ENCODE measurements around the gene APMAP.

Gene APMAP, protein sequence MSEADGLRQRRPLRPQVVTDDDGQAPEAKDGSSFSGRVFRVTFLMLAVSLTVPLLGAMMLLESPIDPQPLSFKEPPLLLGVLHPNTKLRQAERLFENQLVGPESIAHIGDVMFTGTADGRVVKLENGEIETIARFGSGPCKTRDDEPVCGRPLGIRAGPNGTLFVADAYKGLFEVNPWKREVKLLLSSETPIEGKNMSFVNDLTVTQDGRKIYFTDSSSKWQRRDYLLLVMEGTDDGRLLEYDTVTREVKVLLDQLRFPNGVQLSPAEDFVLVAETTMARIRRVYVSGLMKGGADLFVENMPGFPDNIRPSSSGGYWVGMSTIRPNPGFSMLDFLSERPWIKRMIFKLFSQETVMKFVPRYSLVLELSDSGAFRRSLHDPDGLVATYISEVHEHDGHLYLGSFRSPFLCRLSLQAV

DNA sequence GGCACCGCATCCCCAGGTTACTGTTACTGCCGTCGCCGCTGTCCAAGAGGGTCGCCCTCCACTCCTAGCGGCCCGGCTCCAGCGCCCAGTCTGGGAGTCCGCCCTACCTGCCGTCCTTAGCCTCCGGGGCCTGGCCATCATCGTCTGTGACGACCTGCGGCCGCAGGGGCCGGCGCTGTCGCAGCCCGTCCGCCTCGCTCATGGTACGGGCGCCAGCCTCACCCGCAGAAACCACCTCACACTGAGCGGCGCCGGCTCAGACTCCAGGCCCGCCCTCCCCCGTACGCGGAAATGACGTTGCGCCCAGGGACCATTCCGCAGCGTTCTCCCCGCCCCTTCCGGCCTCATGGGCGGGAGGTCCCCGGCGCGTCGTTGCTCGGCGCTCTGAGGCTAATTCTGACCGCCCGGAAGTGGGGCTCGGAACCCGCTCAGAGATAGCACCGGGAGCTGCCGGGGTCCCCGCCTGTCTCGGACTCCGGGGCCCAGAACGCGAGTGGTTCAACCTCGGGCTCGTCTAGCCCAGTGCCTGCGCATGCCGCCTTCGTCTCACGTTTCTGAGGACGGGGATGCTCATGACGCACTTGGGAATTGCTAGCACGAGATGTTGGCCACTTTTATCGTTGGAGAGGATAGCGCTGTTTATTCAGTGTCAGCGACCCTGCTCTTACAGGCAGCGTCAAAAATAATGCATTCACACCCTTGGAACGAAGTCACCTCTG lies at the start of gene APMAP:
TSS of gene APMAP (minus strand) at position 265 of the 719 bp plus-strand sequence. CDS start at position 202, 63 bp downstream.
- DNase-seq: peak; percentile 80 to 93 (median 90)

DNA sequence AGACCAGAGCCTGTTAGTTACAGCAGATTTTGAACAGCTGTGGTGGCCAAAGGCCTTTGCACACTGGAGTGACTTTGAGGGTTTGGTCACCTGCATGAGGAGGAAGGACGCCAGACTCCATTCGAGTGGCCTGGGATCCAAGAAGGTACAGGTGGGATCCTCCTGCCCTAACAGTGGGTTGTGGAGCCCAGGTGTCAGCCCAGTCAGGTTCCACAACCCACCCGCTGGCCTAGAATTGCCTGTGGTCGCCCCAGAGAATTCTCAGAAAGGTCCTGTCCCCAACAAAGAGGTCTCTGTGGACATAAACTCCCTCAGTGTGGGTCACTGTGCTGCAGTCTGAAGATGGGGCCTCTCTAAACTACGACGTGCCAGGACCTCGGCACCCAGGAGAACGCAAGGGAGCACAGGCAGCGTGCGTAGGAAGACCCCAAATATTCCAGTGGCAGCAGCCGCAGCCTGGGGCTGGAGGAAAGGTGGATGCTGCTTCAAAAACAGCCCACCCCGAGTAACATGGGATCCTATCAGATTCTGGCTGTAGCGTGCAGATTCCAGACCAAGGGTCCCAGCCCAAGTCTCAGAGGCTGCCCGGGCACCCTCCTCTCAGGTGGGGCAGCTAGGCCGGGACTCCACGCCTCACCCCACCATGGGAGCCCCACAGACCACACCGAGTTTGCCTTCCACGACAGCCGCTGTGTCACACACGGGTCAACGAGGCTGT lies 49.4 kb upstream of the APMAP start:
- DNase-seq: no peak

DNA sequence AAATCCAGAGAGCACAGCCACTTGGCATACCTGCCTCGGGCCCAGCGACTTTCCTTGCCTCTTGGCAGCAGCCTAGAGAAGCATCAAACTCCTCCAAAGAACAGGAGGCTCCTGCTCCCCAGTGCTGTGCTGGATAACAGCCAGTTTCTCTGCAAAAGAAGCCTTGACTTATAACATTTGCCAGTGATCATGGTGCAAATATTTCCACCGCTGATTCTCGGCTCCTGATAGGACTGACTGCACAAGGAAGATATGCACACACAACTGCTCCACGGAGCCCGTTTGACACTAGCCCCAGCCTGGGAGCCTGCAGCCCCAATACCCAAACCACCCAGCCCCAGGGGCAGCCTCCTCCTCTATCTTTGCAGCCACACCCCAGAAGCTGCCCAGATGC lies 47.9 kb upstream of the APMAP start:
- DNase-seq: no peak

DNA sequence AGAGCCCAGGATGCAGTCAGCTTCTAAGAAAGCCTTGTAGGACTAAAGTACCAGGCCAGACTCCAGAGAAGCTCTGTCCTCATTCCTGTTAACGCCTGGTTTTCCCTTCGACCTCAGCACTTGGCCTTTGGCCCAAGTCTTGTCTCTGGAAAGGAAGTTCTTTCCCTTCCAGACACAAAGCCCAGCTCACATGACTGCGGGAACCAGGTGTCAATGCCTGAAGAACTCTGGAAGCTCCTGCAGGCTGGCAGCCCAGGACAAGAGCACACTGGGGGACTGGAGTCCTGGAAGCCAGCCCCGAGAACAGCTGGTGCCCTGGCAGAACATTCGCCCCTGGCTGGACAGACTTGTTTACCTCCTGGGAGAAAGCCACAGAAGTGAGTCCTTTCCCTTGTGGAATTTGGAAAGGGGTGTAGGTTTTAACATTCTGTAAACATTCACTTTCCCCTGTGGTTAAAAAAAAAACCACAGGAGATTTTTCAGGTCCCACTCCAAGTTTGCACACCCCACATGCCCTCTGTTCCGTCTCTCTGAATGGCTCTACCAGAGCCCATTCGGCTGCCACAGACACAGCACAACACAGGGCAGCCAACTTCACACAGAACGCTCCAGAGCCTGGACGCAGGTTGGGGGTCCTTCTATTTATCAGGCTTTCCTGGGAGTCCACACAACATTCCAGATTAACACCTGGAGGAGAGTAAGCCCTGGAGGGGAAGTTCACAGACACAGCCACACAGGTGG lies 47.3 kb upstream of the APMAP start:
- no peak for DNase-seq

DNA sequence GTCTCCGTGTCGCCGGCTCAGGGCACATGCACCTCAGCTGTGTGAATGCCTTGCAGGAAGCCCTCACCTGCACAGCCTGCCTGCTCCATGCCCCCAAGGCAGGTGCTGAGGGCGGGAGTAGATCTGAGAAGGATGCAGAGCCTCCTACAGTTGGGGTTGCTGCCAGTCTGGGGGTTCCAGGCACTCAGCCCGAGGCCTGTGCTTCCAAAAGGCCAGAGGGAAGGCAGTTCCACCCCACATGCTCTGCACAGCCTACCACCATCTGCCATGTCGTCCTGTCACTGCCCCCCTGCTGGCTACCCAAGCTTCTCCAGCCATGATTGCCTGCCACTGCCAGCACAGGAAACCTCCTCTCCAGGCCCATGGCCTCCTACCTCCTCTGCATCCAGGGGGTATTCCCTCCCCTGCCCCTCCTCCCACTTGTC lies 46.1 kb upstream of the APMAP start:
- DNase-seq: no peak

DNA sequence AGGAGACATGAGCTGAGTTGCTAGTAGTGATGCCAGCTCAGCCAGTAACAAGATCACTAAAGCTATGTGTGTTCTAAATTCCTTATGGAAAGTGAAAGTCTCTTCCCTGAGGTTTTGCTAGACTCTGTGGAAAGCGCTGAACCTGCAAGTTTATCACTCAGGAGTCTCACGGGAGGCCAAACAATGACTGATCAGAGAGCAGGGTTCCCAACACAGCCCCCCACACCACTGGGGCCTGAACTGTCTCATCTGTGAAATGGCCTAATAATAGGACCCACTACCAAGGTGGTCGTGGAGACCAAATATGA lies 45.5 kb upstream of the APMAP start:
- DNase-seq: no peak

DNA sequence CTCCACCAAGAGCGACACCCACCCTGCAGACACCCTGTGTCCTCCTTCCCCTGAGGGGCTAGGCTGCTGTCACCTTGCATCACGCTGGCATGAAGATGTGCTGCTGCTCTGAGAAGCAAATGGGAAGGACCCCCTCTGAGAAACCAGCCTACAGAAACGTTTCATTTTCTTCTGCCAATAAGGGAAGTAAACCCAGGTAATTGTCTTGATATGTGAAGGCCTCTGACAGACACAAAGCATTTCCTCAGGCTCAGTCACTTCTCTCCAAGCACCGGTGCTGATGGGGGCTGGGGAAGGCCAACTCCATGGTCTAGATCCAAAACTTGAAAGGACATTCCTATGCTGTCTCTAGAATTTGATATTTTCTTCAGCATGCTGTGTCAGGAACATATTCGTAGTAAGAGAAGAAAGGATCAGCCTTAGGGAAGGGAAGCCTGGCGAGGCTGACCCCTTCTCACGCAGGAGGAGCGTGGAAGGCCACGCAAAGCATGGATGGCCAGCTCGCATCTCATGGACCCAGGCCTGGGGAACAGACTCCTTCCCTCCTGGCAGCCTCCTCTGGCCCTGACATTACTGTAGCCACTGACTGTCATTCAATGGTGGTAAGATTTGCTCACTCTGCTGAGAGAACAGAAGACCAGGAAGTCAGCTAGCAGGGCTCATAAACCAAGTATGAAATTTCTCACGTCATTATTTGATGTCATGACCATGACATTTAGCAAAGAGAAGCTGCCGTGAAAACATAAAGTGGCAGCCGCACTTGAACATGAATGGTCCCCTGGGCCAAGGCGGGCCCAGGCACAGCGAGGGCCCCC lies 44.9 kb upstream of the APMAP start:
- DNase-seq: no peak

DNA sequence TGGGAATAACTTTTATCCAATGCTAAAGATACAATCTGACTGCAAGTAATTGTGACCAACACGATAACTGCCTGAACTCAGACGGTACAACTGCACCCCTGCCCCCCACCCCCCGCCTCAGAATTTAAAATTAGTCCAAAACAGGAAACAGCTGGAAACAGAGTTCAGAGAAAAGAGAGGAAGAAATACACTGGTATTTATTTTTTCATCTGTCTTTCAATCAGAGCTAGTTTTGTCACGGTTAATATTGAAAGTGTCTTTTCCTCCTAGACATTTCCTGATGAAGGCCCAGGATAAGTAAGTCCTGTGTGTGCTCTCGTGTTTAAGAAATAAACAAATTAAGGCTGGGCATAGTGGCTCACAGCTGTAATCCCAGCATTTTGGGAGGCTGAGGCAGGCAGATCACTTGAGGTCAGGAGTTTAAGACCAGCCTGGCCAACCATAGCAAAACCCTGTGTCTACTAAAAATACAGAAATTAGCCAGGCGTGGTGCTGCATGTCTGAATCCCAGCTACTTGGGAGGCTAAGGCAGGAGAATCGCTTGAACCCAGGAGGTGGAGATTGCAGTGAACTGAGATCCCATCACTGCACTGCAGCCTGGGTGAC lies 43.9 kb upstream of the APMAP start:
- DNase-seq: no peak

DNA sequence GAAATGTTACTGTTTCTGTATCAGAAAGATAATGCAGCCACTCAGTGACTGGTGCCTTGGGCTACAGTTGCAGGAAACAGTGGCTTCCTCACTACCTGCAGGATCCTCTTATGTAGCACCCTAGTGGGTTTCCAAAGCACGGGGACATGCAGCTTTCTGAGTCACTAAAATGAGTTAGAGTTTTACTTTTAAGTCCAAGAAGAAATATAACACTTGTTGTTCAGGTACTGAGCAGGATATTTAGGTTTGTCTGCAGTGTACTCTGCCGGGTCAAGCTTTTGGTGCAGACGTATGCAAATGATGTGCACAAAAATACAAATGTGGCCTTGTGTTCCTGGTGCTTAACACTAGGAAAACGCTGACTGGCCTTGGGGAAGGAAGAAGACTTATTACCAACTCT lies 43.4 kb upstream of the APMAP start:
- no peak for DNase-seq

DNA sequence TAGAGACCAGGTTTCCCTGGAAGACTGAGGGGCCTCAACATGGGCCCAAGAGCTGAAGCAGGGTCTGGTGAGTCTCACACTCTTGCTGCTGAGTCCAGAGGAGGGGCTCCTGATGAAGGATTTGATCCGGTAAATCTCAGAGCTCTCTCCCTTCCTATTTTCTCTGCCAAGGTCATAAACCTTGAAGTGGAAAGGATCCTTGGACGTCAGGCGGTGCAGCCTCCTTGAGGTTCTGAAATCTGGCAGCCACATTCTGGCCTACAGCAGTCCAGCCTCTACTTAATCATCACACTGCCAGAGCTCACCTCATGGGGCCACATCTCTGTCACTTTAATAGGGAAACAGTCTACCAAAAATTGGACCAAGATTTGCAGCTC lies 41.4 kb upstream of the APMAP start:
- DNase-seq: no peak

DNA sequence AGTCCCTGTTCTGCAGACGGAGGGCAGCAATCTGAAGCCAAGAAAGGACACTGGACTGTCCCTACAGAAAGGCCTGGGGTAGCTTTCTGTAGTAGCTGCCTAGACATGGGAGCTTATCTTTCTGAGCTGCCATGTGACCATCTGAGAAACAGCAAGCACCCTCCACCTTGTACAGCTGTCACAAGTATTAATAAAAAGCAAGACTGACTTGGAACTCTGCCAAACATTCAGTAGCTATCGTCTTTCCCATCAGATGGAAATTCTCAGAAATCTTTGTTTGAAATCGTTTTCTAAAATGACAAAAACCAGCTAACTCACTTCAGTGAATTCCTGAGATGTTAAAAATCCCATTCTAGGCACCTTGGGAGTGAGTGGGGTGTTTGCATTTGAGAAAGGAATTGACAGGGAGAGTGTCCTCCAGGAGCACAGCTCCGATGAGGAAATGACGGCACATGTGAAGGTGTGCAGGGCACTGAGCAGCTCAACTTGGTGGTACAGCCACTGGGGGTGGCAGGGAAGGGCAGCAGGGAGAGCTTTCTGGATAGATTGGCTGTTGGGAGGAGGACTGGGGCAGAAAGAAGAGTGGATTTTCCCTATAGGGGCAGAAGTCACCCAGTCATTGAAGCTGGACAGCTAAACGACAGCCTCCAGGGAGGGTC lies 40.8 kb upstream of the APMAP start:
- DNase-seq: no peak

DNA sequence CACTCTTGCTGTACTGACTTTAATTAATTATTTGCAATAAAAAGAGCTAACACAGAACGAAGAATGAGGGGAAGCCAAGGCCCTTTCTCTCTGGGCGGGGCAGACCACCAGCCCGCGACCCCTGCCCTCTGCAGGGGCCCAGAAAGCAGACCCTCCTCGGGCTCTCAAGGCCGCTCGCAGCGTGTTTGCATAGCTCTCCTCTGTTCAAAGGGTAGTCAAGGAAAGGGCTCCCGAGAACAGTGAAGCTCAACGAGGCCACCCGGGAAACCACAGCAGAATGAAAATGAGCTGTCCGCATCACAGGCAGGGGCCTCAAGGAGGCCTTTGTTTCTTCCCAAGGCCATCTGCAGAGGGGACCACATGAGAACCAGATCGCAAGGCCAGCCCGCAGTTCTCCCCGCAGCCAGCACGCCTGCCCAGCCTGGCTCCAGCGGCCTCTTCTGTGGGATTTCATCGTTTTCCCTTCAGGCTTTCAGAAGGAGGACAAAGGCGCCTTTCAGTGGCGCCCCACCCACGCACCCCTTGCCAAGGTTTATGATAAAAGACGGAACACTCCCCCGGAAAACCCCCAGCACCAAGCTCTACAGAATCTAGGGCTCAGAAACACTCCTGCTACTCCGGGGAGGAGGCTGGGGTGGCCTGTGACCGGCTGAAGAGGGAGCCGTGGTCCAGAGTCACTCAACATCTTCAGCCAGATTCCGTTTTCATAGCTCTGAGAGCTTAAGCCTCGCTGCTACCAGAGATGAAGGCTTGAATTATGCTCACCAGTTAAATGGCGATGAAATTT lies 40.1 kb upstream of the APMAP start:
- DNase-seq: no peak

DNA sequence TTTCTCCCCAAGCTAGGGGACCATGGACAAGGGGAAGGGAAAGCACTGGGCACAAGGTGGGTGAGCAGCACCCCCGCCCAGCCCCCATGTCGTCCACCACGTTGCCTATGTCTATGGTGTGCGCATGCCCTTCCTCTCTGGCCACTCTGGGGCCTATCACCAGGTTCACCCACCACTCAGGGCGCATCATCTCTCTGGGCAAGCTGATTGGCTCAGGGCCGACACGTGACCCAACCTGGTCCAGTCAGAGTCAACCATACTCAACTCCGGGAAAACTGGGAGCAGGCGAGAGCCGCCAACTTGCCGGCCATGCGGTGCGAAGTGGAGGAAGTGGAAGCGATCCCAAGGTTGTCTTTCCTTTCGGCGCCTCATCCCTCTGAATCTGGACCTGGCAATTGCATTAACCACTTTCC lies 39.5 kb upstream of the APMAP start:
- DNase-seq: no peak

DNA sequence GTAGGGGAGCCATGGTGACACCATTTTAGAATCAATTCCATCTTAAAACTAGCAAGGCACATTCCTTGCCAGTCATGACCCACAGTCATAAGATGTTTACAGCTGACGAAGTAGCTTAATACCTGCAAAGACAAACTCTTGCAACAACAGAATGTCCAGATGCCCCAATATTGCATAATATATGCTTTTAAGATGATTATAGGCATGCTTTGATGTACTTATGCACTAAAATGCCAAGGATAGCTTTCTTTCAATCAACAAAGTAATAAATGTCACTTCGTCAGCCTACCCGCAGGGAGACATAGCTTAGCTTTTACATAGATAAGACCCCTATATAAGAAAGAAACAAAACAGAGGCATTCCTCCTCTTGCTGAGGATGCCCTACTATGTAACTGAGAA lies 38.7 kb upstream of the APMAP start:
- DNase-seq: no peak

DNA sequence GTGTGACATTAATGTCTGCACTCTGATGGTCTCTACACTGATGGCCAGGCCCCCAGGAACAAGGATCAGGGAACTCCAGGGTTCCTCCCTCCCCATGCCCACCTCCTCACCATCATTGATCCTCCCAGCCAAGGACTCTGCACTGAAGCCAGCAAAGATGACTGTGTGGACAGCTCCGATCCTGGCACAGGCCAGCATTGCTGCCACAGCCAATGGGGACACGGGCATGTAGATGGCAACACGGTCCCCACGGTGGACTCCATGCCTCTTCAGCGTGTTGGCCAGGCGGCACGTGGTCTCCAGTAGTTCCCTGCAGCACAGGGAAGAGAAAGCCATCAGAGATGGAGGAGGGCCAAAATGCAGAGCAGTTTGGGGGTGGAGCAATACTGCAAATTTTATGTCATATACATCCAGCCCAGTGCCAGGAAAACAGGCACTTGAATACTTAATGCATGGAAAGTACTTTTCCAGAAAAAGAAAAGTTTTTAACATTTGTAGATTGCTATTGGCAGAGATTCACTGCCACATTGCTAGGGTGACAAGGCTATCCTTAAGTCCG lies 38.2 kb upstream of the APMAP start:
- no peak for DNase-seq

DNA sequence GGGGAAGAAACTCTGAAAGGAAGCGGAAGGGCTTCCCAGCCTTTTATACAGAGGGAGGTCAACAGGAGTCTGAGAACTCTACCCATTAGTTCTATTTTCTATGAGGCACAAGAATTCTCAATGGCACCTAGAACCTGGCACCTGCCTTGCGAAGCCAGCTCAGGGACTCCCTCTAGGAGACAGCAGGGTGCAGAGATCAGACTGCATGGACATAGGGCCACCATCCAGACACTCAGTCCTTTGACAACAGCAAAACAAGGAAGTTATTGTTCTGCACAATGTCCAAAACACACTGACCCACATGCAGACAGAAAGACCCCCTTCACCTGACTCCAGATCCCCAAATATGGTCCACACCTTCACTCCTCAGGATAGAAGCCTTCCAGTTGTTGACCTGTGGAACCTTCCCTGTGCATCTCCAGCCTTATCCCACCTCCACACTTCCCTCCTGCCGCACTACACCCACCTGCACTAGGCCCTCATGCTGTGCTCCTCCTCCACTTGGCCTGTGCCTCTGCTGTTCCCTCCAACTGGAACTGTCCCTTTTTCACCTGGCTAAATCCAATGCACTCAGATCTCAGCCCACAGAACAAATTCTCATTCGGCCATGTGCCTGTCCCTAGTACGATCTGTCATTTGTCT lies 37.6 kb upstream of the APMAP start:
- DNase-seq: no peak

DNA sequence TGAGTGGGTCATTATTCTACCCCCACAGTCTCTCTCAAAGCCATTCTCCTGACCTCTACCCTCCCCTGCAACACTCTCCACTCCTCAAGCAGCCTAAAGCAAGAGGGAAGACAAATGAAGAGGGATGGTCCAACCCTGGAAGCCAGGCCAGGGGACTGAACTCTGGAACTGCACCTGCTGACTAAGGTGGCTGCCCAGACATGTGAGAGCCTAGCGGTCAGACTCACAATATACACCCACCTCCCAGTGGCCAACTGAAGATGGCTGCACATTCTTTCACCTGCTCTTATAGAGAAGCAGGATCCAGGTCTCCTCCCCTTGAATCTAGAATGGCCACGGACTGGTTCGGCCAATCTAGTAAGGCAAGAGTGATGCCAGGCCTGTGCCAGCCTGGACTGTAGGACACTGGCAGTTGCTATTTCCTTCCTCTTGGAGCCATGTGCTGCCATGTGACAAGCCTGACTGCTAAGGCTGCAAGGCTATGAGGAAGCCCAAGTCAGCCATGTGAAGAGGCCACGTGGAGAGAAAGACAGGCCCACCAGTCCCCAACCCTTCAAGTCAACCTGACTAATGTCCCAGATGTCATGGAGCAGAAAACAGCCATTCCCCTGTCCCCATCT lies 33.5 kb upstream of the APMAP start:
- DNase-seq: no peak

DNA sequence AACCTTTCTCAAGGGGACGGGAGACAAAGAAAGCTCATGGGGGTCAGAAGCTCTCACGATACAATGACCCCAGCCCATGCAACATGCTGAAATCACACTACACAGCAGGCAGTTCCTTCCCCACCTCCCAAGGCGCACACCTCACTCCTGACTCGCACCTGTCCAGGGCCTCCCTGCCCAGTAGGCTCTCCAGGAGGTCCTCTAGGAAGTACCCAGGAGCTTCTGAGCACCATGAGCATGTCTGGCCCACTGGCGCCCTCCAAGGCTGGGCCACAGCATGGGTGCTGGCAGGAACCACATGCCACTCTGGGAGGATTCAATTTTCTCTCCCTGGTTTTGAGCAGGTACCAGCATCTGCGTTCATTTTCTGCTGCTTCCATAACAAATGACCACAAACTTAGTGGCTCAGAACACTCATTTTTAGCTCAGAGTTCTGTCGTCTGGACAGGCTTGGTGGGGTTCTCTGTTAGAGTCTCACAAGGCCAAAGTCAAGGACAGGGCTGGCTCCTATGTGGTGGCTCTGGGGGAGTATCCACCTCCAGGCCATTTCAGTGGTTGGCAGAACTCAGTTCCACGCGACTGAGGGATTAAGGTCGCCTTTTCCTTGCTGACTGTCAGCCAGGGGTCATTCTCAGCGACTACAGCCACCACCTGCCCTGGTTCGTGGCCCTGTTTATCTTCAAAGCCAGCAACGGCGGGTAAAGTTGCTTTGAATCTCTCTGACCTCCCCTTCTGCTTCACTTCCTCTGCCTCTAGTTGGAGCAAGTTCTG lies 32.7 kb upstream of the APMAP start:
- no peak for DNase-seq
